Inferior parietal cortex (tissue), 1 donor: ENCODE measurements around the gene IGDCC3.

ENCODE experiments used
- DNase-seq: peaks from one replicate; pipeline ENCODE4 v3.0.0-alpha.2; 2016; ENCODE audit errors: extremely low spot score

Gene IGDCC3

GRCh38 chr15:65377976-65378366 is at the start of gene IGDCC3:
IGDCC3 (minus strand) TSS chr15:65378002; CDS start chr15:65377788, 214 bp downstream.
- no peak for DNase-seq

- no peak for DNase-seq
Observed at GRCh38 chr15:65426216-65426853, 48.5 kb upstream of the IGDCC3 start.

- DNase-seq = no peak
Observed at GRCh38 chr15:65424683-65425082, 46.9 kb upstream of the IGDCC3 start.

- DNase-seq = no peak
Observed at GRCh38 chr15:65423976-65424679, 46.3 kb upstream of the IGDCC3 start.

- DNase-seq = no peak
Observed at GRCh38 chr15:65423150-65423975, 45.6 kb upstream of the IGDCC3 start.

- DNase-seq = no peak
Observed at GRCh38 chr15:65421360-65422215, 43.8 kb upstream of the IGDCC3 start.

- DNase-seq = no peak
Observed at GRCh38 chr15:65420975-65421359, 43.2 kb upstream of the IGDCC3 start.

- no peak for DNase-seq
Observed at GRCh38 chr15:65418596-65418995, 40.8 kb upstream of the IGDCC3 start.

GRCh38 chr15:65416845-65417416 is 39.1 kb upstream of the IGDCC3 start:
- no peak for DNase-seq

GRCh38 chr15:65414841-65415621 is 37.2 kb upstream of the IGDCC3 start:
- peak; percentile 22 for DNase-seq

- no peak for DNase-seq
Observed at GRCh38 chr15:65413760-65414144, 36.0 kb upstream of the IGDCC3 start.

GRCh38 chr15:65413051-65413759 is 35.4 kb upstream of the IGDCC3 start:
- no peak for DNase-seq

GRCh38 chr15:65412556-65412955 is 34.8 kb upstream of the IGDCC3 start:
- DNase-seq = no peak

GRCh38 chr15:65411465-65412071 is 33.8 kb upstream of the IGDCC3 start:
- DNase-seq = no peak

GRCh38 chr15:65410972-65411371 is 33.2 kb upstream of the IGDCC3 start:
- DNase-seq = no peak

- no peak for DNase-seq
Observed at GRCh38 chr15:65410036-65410435, 32.2 kb upstream of the IGDCC3 start.

- no peak for DNase-seq
Observed at GRCh38 chr15:65409036-65409631, 31.3 kb upstream of the IGDCC3 start.

GRCh38 chr15:65408324-65409035 is 30.7 kb upstream of the IGDCC3 start:
- DNase-seq = no peak
